ENCODE measurements around the gene PDS5A.

PDS5A gene

DNA sequence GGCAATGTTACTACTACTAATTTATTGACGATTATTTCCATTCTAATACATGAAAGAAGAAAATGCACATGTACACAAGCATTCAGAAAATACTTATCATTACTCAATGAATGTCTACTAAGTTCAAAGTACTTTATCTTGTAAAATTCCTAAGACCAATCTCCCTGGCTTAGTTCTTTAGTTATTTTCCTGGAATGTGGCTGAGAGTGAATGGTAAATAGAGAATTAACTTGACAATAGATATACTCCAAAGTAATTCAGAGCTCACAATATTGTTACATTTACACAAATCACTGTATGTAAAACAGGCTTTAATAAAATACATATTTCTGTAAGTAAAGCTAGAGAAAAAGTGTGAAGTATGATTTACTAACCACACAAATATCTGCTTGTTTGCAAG is 79.7 kb downstream of the PDS5A start:
- TF ChIP-seq SALL2 (tag by site-specific recombination; IDR thresholded peaks at IDR 0.05; ENCODE audit: borderline replicate concordance), result no peak
- TF ChIP-seq, protein P1, sequence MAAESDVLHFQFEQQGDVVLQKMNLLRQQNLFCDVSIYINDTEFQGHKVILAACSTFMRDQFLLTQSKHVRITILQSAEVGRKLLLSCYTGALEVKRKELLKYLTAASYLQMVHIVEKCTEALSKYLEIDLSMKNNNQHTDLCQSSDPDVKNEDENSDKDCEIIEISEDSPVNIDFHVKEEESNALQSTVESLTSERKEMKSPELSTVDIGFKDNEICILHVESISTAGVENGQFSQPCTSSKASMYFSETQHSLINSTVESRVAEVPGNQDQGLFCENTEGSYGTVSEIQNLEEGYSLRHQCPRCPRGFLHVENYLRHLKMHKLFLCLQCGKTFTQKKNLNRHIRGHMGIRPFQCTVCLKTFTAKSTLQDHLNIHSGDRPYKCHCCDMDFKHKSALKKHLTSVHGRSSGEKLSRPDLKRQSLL (tag by site-specific recombination; IDR thresholded peaks at IDR 0.05), result no peak
- no peak for TF ChIP-seq ZNF146 (tag by site-specific recombination; IDR thresholded peaks at IDR 0.05)
- no peak for TF ChIP-seq ZNF354C (tag by site-specific recombination; IDR thresholded peaks at IDR 0.05; ENCODE audit: borderline replicate concordance, low read depth)
- no peak for TF ChIP-seq ZNF791 (tag by site-specific recombination; IDR thresholded peaks at IDR 0.05)
- no peak for TF ChIP-seq RBAK (tag by site-specific recombination; IDR thresholded peaks at IDR 0.05)
- no peak for TF ChIP-seq HOXC10 (CRISPR knock-in tag; IDR thresholded peaks at IDR 0.05)
- no peak for TF ChIP-seq ZNF501 (tag by site-specific recombination; IDR thresholded peaks at IDR 0.05)

DNA sequence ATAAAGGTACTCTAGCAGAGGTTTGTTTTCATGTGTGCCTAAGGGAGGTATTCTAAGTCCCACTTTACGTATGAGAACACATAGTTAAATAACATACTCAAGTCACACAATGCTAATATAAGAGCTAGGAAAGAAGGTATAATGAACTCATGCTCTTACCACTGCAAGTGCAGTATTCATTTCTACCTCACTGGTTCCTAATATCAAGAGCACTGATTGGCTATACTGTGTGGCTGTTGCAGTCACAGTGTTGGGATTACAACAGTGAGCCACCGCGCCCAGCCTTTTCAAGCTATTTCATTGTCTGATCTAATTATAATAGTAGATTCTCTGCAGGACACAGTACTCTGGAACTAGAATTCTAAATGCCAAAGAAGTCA is 84.0 kb downstream of the PDS5A start:
- no peaks in the 10 kb centered on the region for H3K9me3 ChIP-seq (ENCODE audit: control insufficient read depth, insufficient read depth, low read depth, low read length)
- no peak overlapping the region for H3K27ac ChIP-seq (ENCODE audit: extremely low read depth, low read depth, low read length)
- H3K36me3 ChIP-seq (ENCODE audit: control insufficient read depth in 2 of 2, insufficient read depth in 1 of 2, low read length in 2 of 2), result peaks cover 44 to 88% of the 10 kb centered on the region in 2 experiments
- H3K4me1 ChIP-seq (ENCODE audit: control insufficient read depth, insufficient read depth, low read length), result no peaks in the 10 kb centered on the region
- H3K4me3 ChIP-seq (ENCODE audit: low read depth, low read length), result no peak overlapping the region
- ChIA-PET CTCF (interaction anchor here (0.6 kb wide), 1 partner anchor 12 kb away, joined by 3 read pairs; no protein-coding TSS in a partner anchor), POLR2A (interaction anchor here (0.8 kb wide), 1 partner anchor 18 kb away, joined by 3 read pairs; no protein-coding TSS in a partner anchor)
- TF ChIP-seq, protein P2, sequence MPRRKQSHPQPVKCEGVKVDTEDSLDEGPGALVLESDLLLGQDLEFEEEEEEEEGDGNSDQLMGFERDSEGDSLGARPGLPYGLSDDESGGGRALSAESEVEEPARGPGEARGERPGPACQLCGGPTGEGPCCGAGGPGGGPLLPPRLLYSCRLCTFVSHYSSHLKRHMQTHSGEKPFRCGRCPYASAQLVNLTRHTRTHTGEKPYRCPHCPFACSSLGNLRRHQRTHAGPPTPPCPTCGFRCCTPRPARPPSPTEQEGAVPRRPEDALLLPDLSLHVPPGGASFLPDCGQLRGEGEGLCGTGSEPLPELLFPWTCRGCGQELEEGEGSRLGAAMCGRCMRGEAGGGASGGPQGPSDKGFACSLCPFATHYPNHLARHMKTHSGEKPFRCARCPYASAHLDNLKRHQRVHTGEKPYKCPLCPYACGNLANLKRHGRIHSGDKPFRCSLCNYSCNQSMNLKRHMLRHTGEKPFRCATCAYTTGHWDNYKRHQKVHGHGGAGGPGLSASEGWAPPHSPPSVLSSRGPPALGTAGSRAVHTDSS (tag by site-specific recombination; IDR thresholded peaks at IDR 0.05), result no peak
- TF ChIP-seq ZNF16 (tag by site-specific recombination; IDR thresholded peaks at IDR 0.05; ENCODE audit: low read depth), result no peak
- TF ChIP-seq HOXA7 (CRISPR knock-in tag; IDR thresholded peaks at IDR 0.05; ENCODE audit: borderline replicate concordance), result no peak
- no peak for TF ChIP-seq ZNF777 (tag by site-specific recombination; IDR thresholded peaks at IDR 0.05; ENCODE audit: borderline replicate concordance)
- TF ChIP-seq, protein P3, sequence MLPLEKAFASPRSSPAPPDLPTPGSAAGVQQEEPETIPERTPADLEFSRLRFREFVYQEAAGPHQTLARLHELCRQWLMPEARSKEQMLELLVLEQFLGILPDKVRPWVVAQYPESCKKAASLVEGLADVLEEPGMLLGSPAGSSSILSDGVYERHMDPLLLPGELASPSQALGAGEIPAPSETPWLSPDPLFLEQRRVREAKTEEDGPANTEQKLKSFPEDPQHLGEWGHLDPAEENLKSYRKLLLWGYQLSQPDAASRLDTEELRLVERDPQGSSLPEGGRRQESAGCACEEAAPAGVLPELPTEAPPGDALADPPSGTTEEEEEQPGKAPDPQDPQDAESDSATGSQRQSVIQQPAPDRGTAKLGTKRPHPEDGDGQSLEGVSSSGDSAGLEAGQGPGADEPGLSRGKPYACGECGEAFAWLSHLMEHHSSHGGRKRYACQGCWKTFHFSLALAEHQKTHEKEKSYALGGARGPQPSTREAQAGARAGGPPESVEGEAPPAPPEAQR (tag by site-specific recombination; IDR thresholded peaks at IDR 0.05), result no peak
- no peak for TF ChIP-seq RBAK (tag by site-specific recombination; IDR thresholded peaks at IDR 0.05)
- TF ChIP-seq ZIC2 (tag by site-specific recombination; IDR thresholded peaks at IDR 0.05), result no peak
- TF ChIP-seq ZNF623 (tag by site-specific recombination; IDR thresholded peaks at IDR 0.05), result no peak
- no peak for TF ChIP-seq ZNF791 (tag by site-specific recombination; IDR thresholded peaks at IDR 0.05)
- no peak for TF ChIP-seq ZNF157 (tag by site-specific recombination; IDR thresholded peaks at IDR 0.05)
- TF ChIP-seq, protein P4, sequence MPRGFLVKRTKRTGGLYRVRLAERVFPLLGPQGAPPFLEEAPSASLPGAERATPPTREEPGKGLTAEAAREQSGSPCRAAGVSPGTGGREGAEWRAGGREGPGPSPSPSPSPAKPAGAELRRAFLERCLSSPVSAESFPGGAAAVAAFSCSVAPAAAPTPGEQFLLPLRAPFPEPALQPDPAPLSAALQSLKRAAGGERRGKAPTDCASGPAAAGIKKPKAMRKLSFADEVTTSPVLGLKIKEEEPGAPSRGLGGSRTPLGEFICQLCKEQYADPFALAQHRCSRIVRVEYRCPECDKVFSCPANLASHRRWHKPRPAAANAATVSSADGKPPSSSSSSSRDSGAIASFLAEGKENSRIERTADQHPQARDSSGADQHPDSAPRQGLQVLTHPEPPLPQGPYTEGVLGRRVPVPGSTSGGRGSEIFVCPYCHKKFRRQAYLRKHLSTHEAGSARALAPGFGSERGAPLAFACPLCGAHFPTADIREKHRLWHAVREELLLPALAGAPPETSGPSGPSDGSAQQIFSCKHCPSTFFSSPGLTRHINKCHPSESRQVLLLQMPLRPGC (tag by site-specific recombination; IDR thresholded peaks at IDR 0.05), result no peak
- no peak for TF ChIP-seq ZNF548 (tag by site-specific recombination; IDR thresholded peaks at IDR 0.05)
- no peak for TF ChIP-seq ZNF521 (tag by site-specific recombination; IDR thresholded peaks at IDR 0.05)
- no peak for TF ChIP-seq ZNF426 (tag by site-specific recombination; IDR thresholded peaks at IDR 0.05)
- no peak for TF ChIP-seq ZNF560 (tag by site-specific recombination; IDR thresholded peaks at IDR 0.05; ENCODE audit: borderline replicate concordance)

More for the DNA sequence above, 79.7 kb downstream of the PDS5A start:
- Histone ChIP-seq H3K9me3 (ENCODE audit: control insufficient read depth, insufficient read depth, low read depth, low read length) (no peaks in the 10 kb centered on the region), H3K4me3 (ENCODE audit: low read depth, low read length) (no peak overlapping the region), H3K27ac (ENCODE audit: extremely low read depth, low read depth, low read length) (no peak overlapping the region), H3K36me3 (ENCODE audit: control insufficient read depth in 2 of 2, insufficient read depth in 1 of 2, low read length in 2 of 2) (peaks cover 46 to 94% of the 10 kb centered on the region in 2 experiments), H3K4me1 (ENCODE audit: control insufficient read depth, insufficient read depth, low read length) (no peaks in the 10 kb centered on the region)
- ChIA-PET POLR2A (interaction anchor here (0.6 kb wide), 1 partner anchor 439 kb away, joined by 3 read pairs; the partner anchor contains the start of genes LIAS and RPL9), CTCF (interaction anchor here (0.6 to 0.7 kb wide), 2 partner anchors 206 to 431 kb away, joined by 3 read pairs; no protein-coding TSS in a partner anchor)
